Measurements from ENCODE around the gene MRPS21. TPM values are rescaled to one million over a fixed set of nuclear protein-coding genes. Genes with fewer than 3 reads are reported as not detected.

Gene MRPS21
- total and polyA plus RNA-seq, 2 of the 8 experiments (the other 6 are each of a cell fraction or from before 2014, with no cell fraction given) = 81.9 to 99.8 TPM

- DNase-seq (ENCODE audit: low read depth in 1 of 2, low spot score in 2 of 2) = peak in 1 of 2 experiments; percentile 67
- H4K20me1 ChIP-seq (replicated peaks in 1 of 2; ENCODE audit: control insufficient read depth in 1 of 2, insufficient read depth in 2 of 2, low read length in 2 of 2) = peaks cover 0 to 2% of the 10 kb centered on the region in 2 experiments
- peak; percentile 36 for FAIRE-seq
- H3K4ac ChIP-seq (replicated peaks; ENCODE audit: insufficient read length, low read depth, low read length) = no peak overlapping the region
- H4K8ac ChIP-seq (ENCODE audit: extremely low read depth, insufficient read depth, low read length) = peak overlapping the region; percentile 92; the same call in 1 of the 2 replicates
- H3K9ac ChIP-seq (replicated peaks in 1 of 4; ENCODE audit: extremely low read depth in 1 of 4, low read depth in 3 of 4, low read length in 3 of 4) = peak overlapping the region; percentile 86 to 91 (median 90)
- H2BK120ac ChIP-seq (replicated peaks; ENCODE audit: low read depth, low read length) = no peak overlapping the region
- H2BK12ac ChIP-seq (ENCODE audit: low read depth, low read length) = peak overlapping the region; percentile 41; the same call in 1 of the 2 replicates
- H2AK5ac ChIP-seq (ENCODE audit: low read depth, low read length) = no peak overlapping the region; the same call in 1 of the 2 replicates
- no peak overlapping the region for H3K14ac ChIP-seq (ENCODE audit: insufficient read length)
- H3K23ac ChIP-seq (ENCODE audit: insufficient read length) = no peak overlapping the region
- peaks cover 0 to 7% (median 7%) of the 10 kb centered on the region in 4 experiments; a peak in 4 of 7 replicates for H3K27me3 ChIP-seq (replicated peaks in 1 of 4; ENCODE audit: control insufficient read depth in 3 of 4, extremely low read depth in 1 of 4, insufficient read depth in 3 of 4, low read length in 3 of 4)
- peak overlapping the region; percentile 65 for H4K5ac ChIP-seq (ENCODE audit: insufficient read length, low read depth, low read length)
- peaks cover 0 to 4% (median 2%) of the 10 kb centered on the region in 4 experiments; a peak in 2 of 7 replicates for H3K4me1 ChIP-seq (replicated peaks in 1 of 4; ENCODE audit: control insufficient read depth in 3 of 4, insufficient read depth in 4 of 4, low read length in 3 of 4)
- no peaks in the 10 kb centered on the region for H3K79me1 ChIP-seq (ENCODE audit: low read depth, low read length)
- peak overlapping the region; percentile 84; the same call in 1 of the 2 replicates for H3K18ac ChIP-seq (ENCODE audit: extremely low read depth, low read length)
- ChIA-PET CTCF (ENCODE audit: partially characterized antibody) (interaction anchor here (0.6 to 16.5 kb wide), 10 partner anchors 10 to 843 kb away, joined by 3 to 326 read pairs (median 4); partner anchors contain the start of genes APH1A, C1orf54 and CA14), POLR2A (ENCODE audit: partially characterized antibody) (interaction anchor here (0.5 to 25.2 kb wide), 8 partner anchors 10 to 245 kb away, joined by 3 to 535 read pairs (median 10); partner anchors contain the start of genes APH1A, C1orf54, CA14 and RPRD2)
- H3K23me2 ChIP-seq (ENCODE audit: low read depth, low read length) = peaks cover 8% of the 10 kb centered on the region; the same call in 1 of the 2 replicates
- H3K4me3 ChIP-seq (ENCODE audit: extremely low read depth in 1 of 4, insufficient read depth in 2 of 4, low read depth in 3 of 4, low read length in 4 of 4) = peak overlapping the region; percentile 69 to 86 (median 81)
- H3K27ac ChIP-seq (ENCODE audit: low read depth, low read length) = peak overlapping the region; percentile 88
- 0 out of 2 replicates have a peak overlapping the region, but pooled peaks have one; percentile 39 for H2AFZ ChIP-seq (ENCODE audit: low read length)
- 4% methylated on average over 15 of the region's 15 CpGs; no CpG with 5 or more reads in 1 of the 2 experiments for WGBS, 2 experiments (ENCODE audit: extremely low coverage in 1 of 2, insufficient coverage in 1 of 2, insufficient read length in 1 of 2, insufficient replicate concordance in 2 of 2, low coverage in 1 of 2, low lambda C conversion rate in 2 of 2, missing lambda C conversion rate in 1 of 2)
- H2BK5ac ChIP-seq (ENCODE audit: low read depth, low read length) = peak overlapping the region; percentile 83; the same call in 1 of the 2 replicates
- H2BK15ac ChIP-seq (ENCODE audit: low read length) = no peak overlapping the region
- no peak overlapping the region for H2BK20ac ChIP-seq (ENCODE audit: low read length)
- no peak overlapping the region for H3K56ac ChIP-seq (replicated peaks; ENCODE audit: insufficient read length, low read depth, low read length)
- H3K36me3 ChIP-seq (ENCODE audit: control insufficient read depth in 2 of 4, insufficient read depth in 4 of 4, low read length in 3 of 4) = peaks cover 1 to 12% (median 5%) of the 10 kb centered on the region in 4 experiments; a peak in 6 of 8 replicates
- H3K4me2 ChIP-seq (ENCODE audit: insufficient read depth in 1 of 2, low read depth in 2 of 2, low read length in 2 of 2) = peak overlapping the region; percentile 84 to 94
- H4K91ac ChIP-seq (replicated peaks; ENCODE audit: insufficient read length, low read length) = no peak overlapping the region
- H3K79me2 ChIP-seq (ENCODE audit: control insufficient read depth in 1 of 2, insufficient read depth in 2 of 2, low read length in 2 of 2) = no peaks in the 10 kb centered on the region
- no peaks in the 10 kb centered on the region for H3K9me3 ChIP-seq (ENCODE audit: insufficient read depth in 2 of 2, low read depth in 1 of 2, low read length in 1 of 2)
- peak; percentile 53 for TF ChIP-seq TAF1 (IDR thresholded peaks at IDR 0.05; ENCODE audit: low read depth, low read length)
- TF ChIP-seq YY1 (IDR thresholded peaks at IDR 0.05; ENCODE audit: low read depth, low read length) = no peak
- TF ChIP-seq SAP30 (IDR thresholded peaks at IDR 0.05; ENCODE audit: insufficient read depth, insufficient replicate concordance, low read length) = no peak
- peak; percentile 57 to 74 (median 68) for TF ChIP-seq CTCF (IDR thresholded peaks at IDR 0.05; ENCODE audit: control extremely low read depth in 1 of 3, insufficient read depth in 1 of 3, low read depth in 1 of 3, low read length in 3 of 3)
Observed at GRCh38 chr1:150281221-150281757, 12.4 kb upstream of the MRPS21 start.

Measured in H1 (cell line).